SU-DHL-6 (cell line): Measurements from ENCODE around the gene GRIFIN.

Source experiments
- CTCF ChIP-seq: fragments of 200-600 bp; sonication (generic); IDR thresholded peaks from one replicate; pipeline ENCODE4 v1.5.1; 2017; ENCODE audit warnings: antibody characterized with exemption, mild to moderate bottlenecking, low read length, moderate library complexity; ENCODE audit not compliant: insufficient read depth, poor library complexity, severe bottlenecking
- EZH2phosphoT487 ChIP-seq: fragments of 200-600 bp; sonication (generic), shearing (Covaris generic); conservative IDR thresholded peaks from 2 replicates; pipeline ENCODE4 v1.6.1; 2018; ENCODE audit warnings: mild to moderate bottlenecking, antibody characterized with exemption, low read length, moderate library complexity, mixed read lengths

GRCh38 chr7:2451171-2452073 lies 24.8 kb downstream of the GRIFIN start:
- peak; percentile 95 for TF ChIP-seq CTCF
- no peak for TF ChIP-seq EZH2phosphoT487
